Endodermal cell (in vitro differentiated cells): ENCODE data around the gene DTNBP1. TPM values are rescaled to one million over a fixed set of nuclear protein-coding genes. Genes with fewer than 3 reads are reported as not detected.

ENCODE experiments used
- DNase-seq: peaks from one replicate; pipeline ENCODE4 v3.0.0-alpha.2; 2017
- H3K27ac ChIP-seq: 2 replicates; pipeline ENCODE4 v1.5.1; 2013; ENCODE audit warnings: mild to moderate bottlenecking, low read depth, low read length, moderate library complexity
- H3K27me3 ChIP-seq: 2 replicates; pipeline ENCODE4 v1.6.1; 2013; ENCODE audit warnings: mild to moderate bottlenecking, low read length, moderate library complexity; ENCODE audit not compliant: insufficient read depth, control insufficient read depth, poor library complexity, severe bottlenecking
- H3K36me3 ChIP-seq: 2 replicates; pipeline ENCODE4 v1.7.0; 2013; ENCODE audit warnings: mild to moderate bottlenecking, low read length, moderate library complexity; ENCODE audit not compliant: control insufficient read depth, insufficient read depth
- H3K4me1 ChIP-seq: one replicate; pipeline ENCODE4 v1.7.0; 2013; ENCODE audit warnings: low read length; ENCODE audit not compliant: control insufficient read depth, insufficient read depth
- H3K4me3 ChIP-seq: 2 replicates; pipeline ENCODE4 v1.5.1; 2013; ENCODE audit warnings: mild to moderate bottlenecking, low read length, moderate library complexity
- H3K9ac ChIP-seq: 2 replicates; pipeline ENCODE4 v1.6.1; 2013; ENCODE audit warnings: mild to moderate bottlenecking, low read length, moderate library complexity; ENCODE audit not compliant: poor library complexity, severe bottlenecking; ENCODE audit errors: extremely low read depth
- H3K9me3 ChIP-seq: 2 replicates; pipeline ENCODE4 v1.6.1; 2013; ENCODE audit warnings: mild to moderate bottlenecking, low read length, moderate library complexity; ENCODE audit not compliant: control insufficient read depth
- H3K27ac Mint-ChIP-seq: 2 replicates; pipeline ENCODE4 v1.8.0; 2020; ENCODE audit warnings: mixed read lengths
- H3K27me3 Mint-ChIP-seq: 2 replicates; pipeline ENCODE4 v1.8.0; 2021; ENCODE audit warnings: mild to moderate bottlenecking, mixed read lengths; ENCODE audit not compliant: insufficient read depth
- H3K36me3 Mint-ChIP-seq: 2 replicates; pipeline ENCODE4 v1.8.0; 2020; ENCODE audit warnings: low read depth, mixed read lengths
- H3K4me1 Mint-ChIP-seq: 2 replicates; pipeline ENCODE4 v1.8.0; 2020; ENCODE audit warnings: mixed read lengths
- H3K4me3 Mint-ChIP-seq: 2 replicates; pipeline ENCODE4 v1.8.0; 2020; ENCODE audit warnings: mild to moderate bottlenecking, moderate library complexity, mixed read lengths
- H3K9me3 Mint-ChIP-seq: 2 replicates; pipeline ENCODE4 v1.8.0; 2020; ENCODE audit warnings: mild to moderate bottlenecking, mixed read lengths
- CTCF ChIP-seq: fragments of 200-600 bp; sonication (generic); conservative IDR thresholded peaks from 2 replicates; pipeline ENCODE4 v1.5.0; 2021; ENCODE audit warnings: antibody characterized with exemption, mild to moderate bottlenecking
- WGBS, 2 experiments: methylation state at CpG; one replicate each; pipeline versions ENCODE4 v1.1.5 to v1.1.7; 2013; ENCODE audit warnings: missing lambda C conversion rate in 2 of 2, mixed read lengths in 1 of 2; ENCODE audit not compliant: insufficient coverage in 1 of 2, insufficient read length in 1 of 2; 5-methylcytosine and 5-hydroxymethylcytosine counted together
- total RNA-seq, 2 donors: library from RNA; stranded (reverse); fragmentation: NEBNext Ultra II Directional in 1 of 2; extraction: Animal tissue kit (Norgen Biotek cat#: 25700) in 1 of 2; gene quantifications; 2 replicates in 1 of 2; 3 replicates in 1 of 2; pipeline ENCODE4 v1.2.1, GENCODE V29; 2021

The DTNBP1 gene
- total RNA-seq, 2 donors from 2014 or later = 14.1 to 31.4 TPM

- no peaks in the 10 kb centered on the region for H3K27me3 ChIP-seq
- no peaks in the 10 kb centered on the region for H3K36me3 Mint-ChIP-seq
- TF ChIP-seq CTCF = no peak
- no peak overlapping the region for H3K9ac ChIP-seq
- H3K4me3 ChIP-seq = no peak overlapping the region
- no peaks in the 10 kb centered on the region for H3K36me3 ChIP-seq
- H3K4me3 Mint-ChIP-seq = no peak overlapping the region
- H3K9me3 ChIP-seq = peaks cover 11% of the 10 kb centered on the region
- H3K4me1 ChIP-seq = no peaks in the 10 kb centered on the region
- no peak for DNase-seq
- H3K27ac Mint-ChIP-seq = no peak overlapping the region
- no peak overlapping the region for H3K27ac ChIP-seq
- peaks cover 6% of the 10 kb centered on the region for H3K9me3 Mint-ChIP-seq
- H3K4me1 Mint-ChIP-seq = no peaks in the 10 kb centered on the region
- peaks cover 4% of the 10 kb centered on the region for H3K27me3 Mint-ChIP-seq
Measured at GRCh38 chr6:15685619-15686018, 22.8 kb upstream of the DTNBP1 start.

- no peak for TF ChIP-seq CTCF
- no peak overlapping the region for H3K9ac ChIP-seq
- no peaks in the 10 kb centered on the region for H3K27me3 ChIP-seq
- no peak for DNase-seq
- WGBS, 2 experiments = 95 to 100% methylated on average over 4 to 7 of the region's 7 CpGs
- no peak overlapping the region for H3K27ac ChIP-seq
- Mint-ChIP-seq H3K4me1 (no peaks in the 10 kb centered on the region), H3K27me3 (peaks cover 8% of the 10 kb centered on the region), H3K36me3 (no peaks in the 10 kb centered on the region), H3K4me3 (no peak overlapping the region), H3K27ac (no peak overlapping the region), H3K9me3 (peaks cover 6% of the 10 kb centered on the region)
- peaks cover 11% of the 10 kb centered on the region for H3K9me3 ChIP-seq
- no peaks in the 10 kb centered on the region for H3K36me3 ChIP-seq
- no peaks in the 10 kb centered on the region for H3K4me1 ChIP-seq
- no peak overlapping the region for H3K4me3 ChIP-seq
Measured at GRCh38 chr6:15682965-15683822, 20.4 kb upstream of the DTNBP1 start.

GRCh38 chr6:15681946-15682345, 19.1 kb upstream of the DTNBP1 start:
- Mint-ChIP-seq H3K27ac (no peak overlapping the region), H3K4me1 (no peaks in the 10 kb centered on the region), H3K36me3 (no peaks in the 10 kb centered on the region), H3K9me3 (peaks cover 6% of the 10 kb centered on the region), H3K4me3 (no peak overlapping the region), H3K27me3 (peaks cover 11% of the 10 kb centered on the region)
- Histone ChIP-seq H3K27me3 (no peaks in the 10 kb centered on the region), H3K4me3 (no peak overlapping the region), H3K9me3 (peaks cover 11% of the 10 kb centered on the region), H3K9ac (no peak overlapping the region), H3K36me3 (no peaks in the 10 kb centered on the region), H3K27ac (no peak overlapping the region), H3K4me1 (no peaks in the 10 kb centered on the region)
- no peak for TF ChIP-seq CTCF
- WGBS, 2 experiments = 83 to 87% methylated on average over 1 of the region's 1 CpG
- DNase-seq = no peak
